HCT116 (cell line): Measurements from ENCODE around the gene ELN. TPM values are rescaled to one million over a fixed set of nuclear protein-coding genes. Genes with fewer than 3 reads are reported as not detected.

Source experiments
- ATAC-seq: fragments of 200-7000 bp; cut with Tn5 transposase; 2 replicates; pipeline ENCODE4 v1.9.1; 2020; ENCODE audit warnings: mild to moderate bottlenecking, moderate library complexity
- BruUV-seq: library from RNA; stranded (reverse); fragments of 400-500 nt; replicated peaks from 2 replicates; lab custom pipeline; 2021; lab: Mats Ljungman, UMichigan
- CTCF ChIA-PET: fragments of 300-600 bp; sonication (Branson Sonifier 250); formaldehyde crosslinking; loops from one replicate; lab custom pipeline; 2021; ENCODE audit warnings: antibody characterized with exemption; lab: Charles Lee
- POLR2A ChIA-PET: fragments of 300-600, 350-600 bp; sonication (Branson Sonifier 250); formaldehyde crosslinking; loops from one replicate; lab custom pipeline; 2021; ENCODE audit warnings: antibody characterized with exemption; lab: Charles Lee
- RAD21 ChIA-PET, 2 experiments: fragments of 300-600 bp; sonication (Branson Sonifier 250); formaldehyde crosslinking; loops; one replicate each; lab custom pipeline; 2023; ENCODE audit warnings: low total read pairs in 2 of 2; ENCODE audit not compliant: uncharacterized antibody in 2 of 2, unreplicated experiment in 2 of 2, low non-redundant PET in 1 of 2; lab: Charles Lee
- DNase-seq: peaks from one replicate; pipeline ENCODE4 v3.0.0-alpha.2; 2010; ENCODE audit warnings: low read depth, low spot score
- H2AFZ ChIP-seq: fragments of 200-600 bp; shearing (Covaris generic), sonication (generic); 2 replicates; pipeline ENCODE4 v1.6.1; 2017; ENCODE audit warnings: low read depth, mixed run types, mixed read lengths, antibody characterized with exemption, low read length; ENCODE audit not compliant: poor library complexity, severe bottlenecking
- H3K27ac ChIP-seq: 2 replicates; pipeline ENCODE4 v1.5.1; 2012; ENCODE audit warnings: low read depth, low read length
- H3K27me3 ChIP-seq: fragments of 200-600 bp; sonication (generic); 2 replicates; pipeline ENCODE4 v1.6.1; 2016; ENCODE audit warnings: mixed run types, low read length, mixed read lengths; ENCODE audit not compliant: insufficient read depth
- H3K36me3 ChIP-seq, 2 experiments: fragments of 200-500 bp in 1 of 2; fragments of 200-600 bp in 1 of 2; sonication (Bioruptor generic) in 1 of 2; sonication (generic) in 1 of 2; 2 replicates each; pipeline versions ENCODE4 v1.5.1 to v1.6.1; 2014 to 2016; ENCODE audit warnings: low read length in 2 of 2, inconsistent platforms in 1 of 2, mixed read lengths in 1 of 2, mixed run types in 1 of 2; ENCODE audit not compliant: insufficient read depth in 2 of 2, control insufficient read depth in 1 of 2
- H3K4me1 ChIP-seq, 2 experiments: fragments of 200-600 bp in 1 of 2; sonication (generic) in 1 of 2; 2 replicates each; pipeline versions ENCODE4 v1.5.1 to v1.6.1; 2012 to 2017; ENCODE audit warnings: low read length in 2 of 2, inconsistent platforms in 1 of 2, mild to moderate bottlenecking in 1 of 2, mixed read lengths in 1 of 2, mixed run types in 1 of 2, moderate library complexity in 1 of 2; ENCODE audit not compliant: insufficient read depth in 2 of 2, control insufficient read depth in 1 of 2
- H3K4me2 ChIP-seq: fragments of 200-600 bp; sonication (generic); 2 replicates; pipeline ENCODE4 v1.6.1; 2017; ENCODE audit warnings: mixed run types, low read length, mixed read lengths
- H3K4me3 ChIP-seq, 2 experiments: fragments of 200-600 bp in 1 of 2; sonication (generic) in 1 of 2; replicated peaks in 1 of 2; 2 replicates each; pipeline ENCODE4 v1.5.1; 2011 to 2016; ENCODE audit warnings: low read length in 2 of 2, control low read depth in 1 of 2, low read depth in 1 of 2, mild to moderate bottlenecking in 1 of 2, mixed read lengths in 1 of 2, mixed run types in 1 of 2
- H3K79me2 ChIP-seq: fragments of 200-600 bp; sonication (generic); 2 replicates; pipeline ENCODE4 v1.6.1; 2017; ENCODE audit warnings: mild to moderate bottlenecking, mixed run types, low read length, moderate library complexity, mixed read lengths; ENCODE audit not compliant: insufficient read depth
- H3K9ac ChIP-seq: fragments of 200-600 bp; sonication (generic); 2 replicates; pipeline ENCODE4 v1.6.1; 2016; ENCODE audit warnings: low read length, mixed read lengths
- H3K9me2 ChIP-seq: fragments of 200-600 bp; sonication (generic), shearing (Covaris generic); 2 replicates; pipeline ENCODE4 v1.6.1; 2017; ENCODE audit warnings: mixed run types, mild to moderate bottlenecking, moderate library complexity; ENCODE audit not compliant: insufficient read depth
- H3K9me3 ChIP-seq, 2 experiments: fragments of 200-500 bp in 1 of 2; fragments of 200-600 bp in 1 of 2; sonication (Bioruptor generic) in 1 of 2; sonication (generic) in 1 of 2; 2 replicates each; pipeline ENCODE4 v1.6.1; 2014 to 2017; ENCODE audit warnings: low read length in 2 of 2, mixed read lengths in 2 of 2, inconsistent platforms in 1 of 2, low read depth in 1 of 2, mild to moderate bottlenecking in 1 of 2, mixed run types in 1 of 2, moderate library complexity in 1 of 2; ENCODE audit not compliant: control insufficient read depth in 1 of 2, insufficient read depth in 1 of 2
- H4K20me1 ChIP-seq: fragments of 200-600 bp; sonication (generic), shearing (Covaris generic); 2 replicates; pipeline ENCODE4 v1.6.1; 2017; ENCODE audit warnings: mixed run types, mild to moderate bottlenecking, moderate library complexity; ENCODE audit not compliant: insufficient read depth
- CBX3 ChIP-seq: IDR thresholded peaks from 2 replicates; pipeline ENCODE4 v1.6.1; 2012; ENCODE audit warnings: low read depth
- CEBPB ChIP-seq: IDR thresholded peaks from 2 replicates; pipeline ENCODE4 v1.6.1; 2012; ENCODE audit warnings: low read depth
- EGR1 ChIP-seq: IDR thresholded peaks from 2 replicates; pipeline ENCODE4 v1.6.1; 2012; ENCODE audit warnings: low read depth
- ELF1 ChIP-seq: IDR thresholded peaks from 2 replicates; pipeline ENCODE4 v1.6.1; 2012; ENCODE audit warnings: low read depth, borderline replicate concordance
- EZH2phosphoT487 ChIP-seq: fragments of 200-600 bp; IDR thresholded peaks from 2 replicates; pipeline ENCODE4 v1.6.1; 2018; ENCODE audit warnings: antibody characterized with exemption, borderline replicate concordance
- FOSL1 ChIP-seq: IDR thresholded peaks from 2 replicates; pipeline ENCODE4 v1.6.1; 2012; ENCODE audit warnings: low read depth
- JUND ChIP-seq: IDR thresholded peaks from 2 replicates; pipeline ENCODE4 v1.6.1; 2012
- POLR2A ChIP-seq: IDR thresholded peaks from 2 replicates; pipeline ENCODE4 v1.7.0; 2011; ENCODE audit warnings: borderline replicate concordance; ENCODE audit not compliant: insufficient read depth, insufficient read length; ENCODE audit errors: extremely low read depth
- POLR2AphosphoS5 ChIP-seq: IDR thresholded peaks from 2 replicates; pipeline ENCODE4 v1.6.1; 2011; ENCODE audit warnings: mild to moderate bottlenecking, low read depth, low read length, moderate library complexity
- RAD21 ChIP-seq: IDR thresholded peaks from 2 replicates; pipeline ENCODE4 v1.6.1; 2012; ENCODE audit warnings: low read depth, mild to moderate bottlenecking
- SIN3A ChIP-seq: IDR thresholded peaks from 2 replicates; pipeline ENCODE4 v1.6.1; 2012; ENCODE audit warnings: low read depth
- SP1 ChIP-seq: IDR thresholded peaks from 2 replicates; pipeline ENCODE4 v1.6.1; 2012; ENCODE audit warnings: low read depth
- SRF ChIP-seq: IDR thresholded peaks from 2 replicates; pipeline ENCODE4 v1.6.1; 2012; ENCODE audit warnings: low read depth
- TCF7L2 ChIP-seq: IDR thresholded peaks from 2 replicates; pipeline ENCODE4 v1.7.0; 2011; ENCODE audit warnings: borderline replicate concordance, inconsistent platforms; ENCODE audit not compliant: insufficient read depth, insufficient read length; ENCODE audit errors: extremely low read depth
- YY1 ChIP-seq: IDR thresholded peaks from 2 replicates; pipeline ENCODE4 v1.6.1; 2011; ENCODE audit warnings: low read length, low read depth, moderate library complexity, mild to moderate bottlenecking; ENCODE audit not compliant: insufficient replicate concordance; ENCODE audit errors: extremely low read depth
- intact Hi-C: fragments of 100-400 bp; cut with micrococcal nuclease; formaldehyde crosslinking; loops from 2 replicates; pipeline ENCODE4 v1.10.0; 2022
- total RNA-seq: library from RNA; stranded (reverse); gene quantifications from one replicate; pipeline ENCODE4 v1.2.1, GENCODE V29; 2021; ENCODE audit not compliant: unreplicated experiment
- TF ChIP-seq, protein P1 (sequence below): IDR thresholded peaks from 2 replicates; pipeline ENCODE4 v1.6.1; 2012
- TF ChIP-seq, protein P2 (sequence below): IDR thresholded peaks from 2 replicates; pipeline ENCODE4 v1.6.1; 2012; ENCODE audit warnings: low read depth
- TF ChIP-seq, protein P3 (sequence below): IDR thresholded peaks from 2 replicates; pipeline ENCODE4 v1.6.1; 2012
- TF ChIP-seq, protein P4 (sequence below), 3 experiments: fragments of 200-600 bp in 1 of 3; sonication (generic) in 1 of 3; IDR thresholded peaks in 2 of 3; conservative IDR thresholded peaks in 1 of 3; 2 replicates each; pipeline ENCODE4 v1.5.1; 2012 to 2017; ENCODE audit warnings: low read depth in 2 of 3, low read length in 2 of 3, antibody characterized with exemption in 1 of 3, borderline replicate concordance in 1 of 3, control low read depth in 1 of 3, mild to moderate bottlenecking in 1 of 3, mixed read lengths in 1 of 3, mixed run types in 1 of 3, moderate library complexity in 1 of 3; ENCODE audit not compliant: insufficient read depth in 1 of 3

The ELN gene
- total RNA-seq, 1 experiment from 2014 or later: 0.17 TPM

DNA sequence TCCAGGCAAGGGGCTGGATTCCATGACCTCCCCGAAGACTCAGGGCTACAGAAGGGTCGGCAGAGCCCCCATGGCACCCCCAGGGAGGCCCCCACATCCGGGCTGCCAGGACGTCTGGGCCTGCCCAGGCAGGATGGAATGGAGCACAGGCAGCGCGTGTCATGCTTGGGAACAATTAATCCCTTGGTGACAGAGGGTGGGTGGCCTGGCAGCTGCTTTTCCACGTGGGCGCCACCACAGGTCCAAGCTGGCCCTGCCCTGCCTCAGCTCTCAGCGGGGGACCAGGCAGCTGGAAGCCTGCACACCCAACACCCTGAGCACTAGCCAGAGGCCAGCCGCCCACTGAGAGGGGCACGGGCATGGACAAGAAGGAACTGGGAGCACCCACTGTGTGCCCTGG, 11.4 kb downstream of the ELN start:
- no peak for DNase-seq
- POLR2A ChIA-PET: no interaction called here

More for the DNA sequence above, 11.4 kb downstream of the ELN start:
- H3K27me3 ChIP-seq: no peaks in the 10 kb centered on the region
- H4K20me1 ChIP-seq: no peaks in the 10 kb centered on the region
- peaks cover 6 to 7% of the 10 kb centered on the region in 2 experiments for H3K4me1 ChIP-seq
- TF ChIP-seq POLR2AphosphoS5 (no peak), CEBPB (no peak), TCF7L2 (no peak), EGR1 (no peak), SRF (no peak), JUND (no peak), SP1 (no peak), FOSL1 (no peak), YY1 (no peak), RAD21 (no peak), CBX3 (no peak), POLR2A (no peak), SIN3A (no peak), ELF1 (no peak), EZH2phosphoT487 (no peak)
- TF ChIP-seq, protein P1, sequence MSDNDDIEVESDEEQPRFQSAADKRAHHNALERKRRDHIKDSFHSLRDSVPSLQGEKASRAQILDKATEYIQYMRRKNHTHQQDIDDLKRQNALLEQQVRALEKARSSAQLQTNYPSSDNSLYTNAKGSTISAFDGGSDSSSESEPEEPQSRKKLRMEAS: no peak
- TF ChIP-seq, protein P2, sequence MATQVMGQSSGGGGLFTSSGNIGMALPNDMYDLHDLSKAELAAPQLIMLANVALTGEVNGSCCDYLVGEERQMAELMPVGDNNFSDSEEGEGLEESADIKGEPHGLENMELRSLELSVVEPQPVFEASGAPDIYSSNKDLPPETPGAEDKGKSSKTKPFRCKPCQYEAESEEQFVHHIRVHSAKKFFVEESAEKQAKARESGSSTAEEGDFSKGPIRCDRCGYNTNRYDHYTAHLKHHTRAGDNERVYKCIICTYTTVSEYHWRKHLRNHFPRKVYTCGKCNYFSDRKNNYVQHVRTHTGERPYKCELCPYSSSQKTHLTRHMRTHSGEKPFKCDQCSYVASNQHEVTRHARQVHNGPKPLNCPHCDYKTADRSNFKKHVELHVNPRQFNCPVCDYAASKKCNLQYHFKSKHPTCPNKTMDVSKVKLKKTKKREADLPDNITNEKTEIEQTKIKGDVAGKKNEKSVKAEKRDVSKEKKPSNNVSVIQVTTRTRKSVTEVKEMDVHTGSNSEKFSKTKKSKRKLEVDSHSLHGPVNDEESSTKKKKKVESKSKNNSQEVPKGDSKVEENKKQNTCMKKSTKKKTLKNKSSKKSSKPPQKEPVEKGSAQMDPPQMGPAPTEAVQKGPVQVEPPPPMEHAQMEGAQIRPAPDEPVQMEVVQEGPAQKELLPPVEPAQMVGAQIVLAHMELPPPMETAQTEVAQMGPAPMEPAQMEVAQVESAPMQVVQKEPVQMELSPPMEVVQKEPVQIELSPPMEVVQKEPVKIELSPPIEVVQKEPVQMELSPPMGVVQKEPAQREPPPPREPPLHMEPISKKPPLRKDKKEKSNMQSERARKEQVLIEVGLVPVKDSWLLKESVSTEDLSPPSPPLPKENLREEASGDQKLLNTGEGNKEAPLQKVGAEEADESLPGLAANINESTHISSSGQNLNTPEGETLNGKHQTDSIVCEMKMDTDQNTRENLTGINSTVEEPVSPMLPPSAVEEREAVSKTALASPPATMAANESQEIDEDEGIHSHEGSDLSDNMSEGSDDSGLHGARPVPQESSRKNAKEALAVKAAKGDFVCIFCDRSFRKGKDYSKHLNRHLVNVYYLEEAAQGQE: no peak
- TF ChIP-seq, protein P3, sequence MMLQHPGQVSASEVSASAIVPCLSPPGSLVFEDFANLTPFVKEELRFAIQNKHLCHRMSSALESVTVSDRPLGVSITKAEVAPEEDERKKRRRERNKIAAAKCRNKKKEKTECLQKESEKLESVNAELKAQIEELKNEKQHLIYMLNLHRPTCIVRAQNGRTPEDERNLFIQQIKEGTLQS: no peak
- TF ChIP-seq, protein P4, sequence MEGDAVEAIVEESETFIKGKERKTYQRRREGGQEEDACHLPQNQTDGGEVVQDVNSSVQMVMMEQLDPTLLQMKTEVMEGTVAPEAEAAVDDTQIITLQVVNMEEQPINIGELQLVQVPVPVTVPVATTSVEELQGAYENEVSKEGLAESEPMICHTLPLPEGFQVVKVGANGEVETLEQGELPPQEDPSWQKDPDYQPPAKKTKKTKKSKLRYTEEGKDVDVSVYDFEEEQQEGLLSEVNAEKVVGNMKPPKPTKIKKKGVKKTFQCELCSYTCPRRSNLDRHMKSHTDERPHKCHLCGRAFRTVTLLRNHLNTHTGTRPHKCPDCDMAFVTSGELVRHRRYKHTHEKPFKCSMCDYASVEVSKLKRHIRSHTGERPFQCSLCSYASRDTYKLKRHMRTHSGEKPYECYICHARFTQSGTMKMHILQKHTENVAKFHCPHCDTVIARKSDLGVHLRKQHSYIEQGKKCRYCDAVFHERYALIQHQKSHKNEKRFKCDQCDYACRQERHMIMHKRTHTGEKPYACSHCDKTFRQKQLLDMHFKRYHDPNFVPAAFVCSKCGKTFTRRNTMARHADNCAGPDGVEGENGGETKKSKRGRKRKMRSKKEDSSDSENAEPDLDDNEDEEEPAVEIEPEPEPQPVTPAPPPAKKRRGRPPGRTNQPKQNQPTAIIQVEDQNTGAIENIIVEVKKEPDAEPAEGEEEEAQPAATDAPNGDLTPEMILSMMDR (IDR thresholded peaks at IDR 0.05 in 2 of 3, conservative IDR thresholded peaks at IDR 0.05 in 1 of 3; ENCODE audit: borderline replicate concordance in 1 of 3, insufficient read depth in 1 of 3, low read depth in 2 of 3, low read length in 2 of 3): no peak
- ChIA-PET CTCF (interaction anchor here (5.4 kb wide), 1 partner anchor 12 kb away, joined by 29 read pairs; the partner anchor contains the start of gene ELN), RAD21 (no interaction called here)
- H3K4me2 ChIP-seq: no peak overlapping the region
- no peak overlapping the region for H3K4me3 ChIP-seq
- no peak overlapping the region for H3K9ac ChIP-seq
- H2AFZ ChIP-seq: no peak overlapping the region
- peak overlapping the region; percentile 10; the same call in 1 of the 2 replicates for H3K27ac ChIP-seq
- H3K36me3 ChIP-seq: no peaks in the 10 kb centered on the region
- ATAC-seq: no peak
- no TSS peak for BruUV-seq
- no peaks in the 10 kb centered on the region for H3K9me2 ChIP-seq
- H3K9me3 ChIP-seq: no peaks in the 10 kb centered on the region
- intact Hi-C loops: no loop called here
- no peaks in the 10 kb centered on the region for H3K79me2 ChIP-seq
